SIG-M5 (cell line): ENCODE results near the gene KIAA0930.
"Not testable (repeated sequence)": the region's sequence is repeated elsewhere in the genome, so short reads cannot be mapped to it uniquely, and the experiment has no call there.

Experiments
- DNase-seq: peaks from one replicate; lab custom pipeline; 2025; lab: John Stamatoyannopoulos, UW

KIAA0930 gene

DNA sequence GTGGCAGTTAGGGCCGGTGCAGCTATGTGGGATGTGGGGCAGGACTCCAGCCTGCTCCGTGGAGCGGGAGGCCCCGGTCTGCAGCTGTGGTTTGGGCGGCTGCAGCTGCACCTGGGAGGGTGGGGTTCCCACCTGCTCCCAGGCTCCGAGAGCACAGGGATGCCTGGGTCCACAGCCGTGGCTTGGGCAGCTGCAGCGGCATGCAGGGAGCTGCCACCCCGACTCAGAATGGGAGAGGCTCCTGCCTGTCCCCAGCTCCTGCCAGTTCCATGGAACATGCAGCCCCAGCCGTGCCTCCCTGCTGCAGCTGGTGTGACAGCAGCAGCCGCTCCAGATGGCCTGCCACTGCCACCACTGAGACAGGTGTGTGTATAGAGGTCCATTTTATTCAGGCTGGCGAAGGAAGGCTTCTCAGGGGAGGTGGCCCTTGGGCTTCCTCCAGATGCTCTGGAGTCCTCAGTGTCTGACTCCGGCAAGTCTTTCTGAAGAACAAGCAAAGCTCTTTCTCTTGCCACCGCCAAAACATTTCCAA is 22.3 kb upstream of the KIAA0930 start:
- no peak for DNase-seq

- no peak for DNase-seq
Measured at GRCh38 chr22:45262195-45262930, 21.7 kb upstream of the KIAA0930 start.

GRCh38 chr22:45261407-45262088 is 20.9 kb upstream of the KIAA0930 start:
- no peak for DNase-seq

DNA sequence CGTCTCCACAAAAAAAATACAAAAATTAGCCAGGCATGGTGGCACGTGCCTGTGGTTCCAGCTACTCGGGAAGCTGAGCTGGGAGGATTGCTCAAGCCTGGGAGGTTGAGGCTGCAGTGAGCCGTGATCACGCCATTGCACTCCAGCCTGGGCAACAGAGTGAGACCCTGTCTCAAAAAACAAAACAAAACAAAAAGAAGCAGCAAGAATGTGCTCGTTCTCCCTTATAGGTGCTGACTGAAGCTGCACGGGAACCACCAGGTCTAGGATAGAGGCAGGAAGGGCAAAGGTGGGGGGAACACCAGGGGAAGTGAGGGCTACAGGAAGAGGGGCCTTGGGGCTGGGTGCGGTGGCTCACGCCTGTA is 19.7 kb upstream of the KIAA0930 start:
- not testable (repeated sequence) for DNase-seq

DNA sequence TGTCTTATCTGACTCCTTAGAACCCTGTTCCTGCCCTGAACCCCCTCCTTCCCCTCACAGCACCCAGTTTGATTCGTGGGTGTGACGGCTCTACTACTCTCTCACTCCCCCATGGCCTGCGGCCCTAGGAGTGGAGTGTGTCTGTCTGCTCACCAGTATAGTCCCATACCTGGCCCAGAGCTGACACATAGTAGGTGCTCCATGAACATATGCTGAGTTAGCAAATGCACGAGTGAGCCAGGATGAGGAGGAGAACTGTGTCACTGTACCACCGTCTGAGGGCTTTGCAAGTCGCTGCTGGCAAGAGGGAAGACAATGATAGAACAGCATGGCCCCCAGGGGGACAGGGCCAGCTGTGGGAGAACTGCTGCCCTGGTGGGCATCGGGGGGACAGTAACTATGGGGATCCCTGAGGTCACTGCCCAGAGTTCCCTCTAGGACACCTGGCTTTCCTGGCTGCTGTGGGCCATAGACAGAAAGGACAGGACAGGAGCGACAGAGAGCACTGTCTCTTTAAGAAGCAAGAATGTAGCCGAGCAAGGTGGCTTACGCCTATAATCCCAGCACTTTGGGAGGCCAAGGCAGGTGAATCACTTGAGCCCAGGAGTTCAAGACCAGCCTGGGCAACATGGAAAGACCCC is 19.2 kb upstream of the KIAA0930 start:
- no peak for DNase-seq

GRCh38 chr22:45257941-45258340 is 17.2 kb upstream of the KIAA0930 start:
- DNase-seq: not testable (repeated sequence)

DNA sequence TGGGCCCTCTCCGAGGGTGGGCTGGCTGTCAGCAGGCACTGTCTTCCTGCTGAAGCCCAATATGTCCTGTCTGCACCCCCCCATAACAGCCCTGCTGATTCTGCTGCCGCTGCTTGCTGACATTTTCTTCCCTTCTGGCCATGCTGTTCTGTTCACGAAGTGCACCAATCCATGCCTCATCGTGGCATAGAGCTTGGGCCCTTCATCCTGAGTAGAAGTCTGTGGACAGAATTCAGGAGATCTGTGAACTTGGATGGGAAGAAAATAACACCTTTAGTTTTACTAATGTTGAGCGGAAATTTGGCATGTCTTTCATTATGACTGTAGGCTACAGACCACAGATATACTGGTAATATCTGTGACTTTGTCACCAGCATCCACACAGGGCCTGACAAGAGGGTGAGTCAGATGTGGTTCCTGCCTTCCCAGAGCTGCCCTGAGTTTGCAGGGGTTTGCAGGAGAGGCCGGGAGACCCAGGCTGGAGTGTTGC is 14.1 kb upstream of the KIAA0930 start:
- no peak for DNase-seq

- no peak for DNase-seq
Measured at GRCh38 chr22:45254388-45254787, 13.7 kb upstream of the KIAA0930 start.

- DNase-seq: no peak
Measured at GRCh38 chr22:45253039-45253641, 12.4 kb upstream of the KIAA0930 start.

DNA sequence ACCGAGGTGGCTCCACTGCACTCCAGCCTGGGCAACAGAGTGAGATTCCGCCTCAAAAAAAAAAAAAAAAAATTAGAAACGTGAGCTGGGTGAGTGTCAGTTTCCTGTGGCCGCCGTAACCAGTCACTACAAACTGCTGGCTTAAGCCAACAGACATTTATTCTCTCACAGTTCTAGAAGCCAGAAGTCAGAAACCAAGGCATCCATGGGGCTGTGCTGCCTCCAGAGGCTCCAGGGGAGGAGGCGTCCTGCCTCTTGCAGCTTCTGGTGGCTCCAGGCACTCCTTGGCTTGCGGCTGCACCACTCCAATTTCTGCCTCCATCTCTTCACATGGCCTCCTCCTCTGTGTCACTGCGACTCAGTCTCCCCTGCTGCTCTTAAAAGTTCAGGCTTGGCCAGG is 11.1 kb upstream of the KIAA0930 start:
- DNase-seq: no peak

DNA sequence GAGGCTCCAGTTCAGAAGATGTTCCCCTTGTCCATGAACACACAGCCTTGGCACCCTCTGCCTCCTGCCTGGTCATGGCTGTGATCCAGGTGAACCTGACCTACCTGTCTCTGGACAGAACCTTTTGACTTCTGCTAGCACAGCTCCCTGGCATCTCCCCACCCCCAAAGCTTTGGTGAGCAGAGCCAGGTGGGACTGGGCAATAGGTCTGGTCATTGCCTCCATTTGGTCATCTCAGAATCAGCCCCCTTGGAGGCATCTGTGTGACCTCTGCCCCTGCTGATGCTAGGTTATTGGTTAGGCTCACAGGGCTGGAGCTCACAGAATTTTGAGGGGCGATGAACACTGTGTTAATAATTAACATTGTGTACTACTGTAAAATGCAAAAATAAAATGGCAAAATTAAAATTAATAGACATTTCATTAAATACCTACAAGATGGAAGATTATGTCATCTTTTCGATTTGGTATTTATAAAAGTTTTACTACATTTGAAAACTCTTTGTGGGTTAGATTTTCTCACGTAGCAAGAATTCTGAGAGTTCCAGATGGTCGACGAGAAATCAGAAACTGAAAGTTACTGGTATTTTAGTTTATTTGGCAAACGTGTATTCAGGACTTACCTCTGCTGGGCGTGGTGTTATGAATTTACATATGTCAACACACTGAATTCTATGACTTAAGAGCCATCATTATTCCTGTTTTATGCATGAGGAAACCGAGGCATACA is 8.3 kb upstream of the KIAA0930 start:
- DNase-seq: no peak

- DNase-seq: no peak
Measured at GRCh38 chr22:45246060-45246985, 5.6 kb upstream of the KIAA0930 start.

- DNase-seq: no peak
Measured at GRCh38 chr22:45244916-45245315, 4.2 kb upstream of the KIAA0930 start.

- no peak for DNase-seq
Measured at GRCh38 chr22:45242778-45243191, 2.1 kb upstream of the KIAA0930 start.

DNA sequence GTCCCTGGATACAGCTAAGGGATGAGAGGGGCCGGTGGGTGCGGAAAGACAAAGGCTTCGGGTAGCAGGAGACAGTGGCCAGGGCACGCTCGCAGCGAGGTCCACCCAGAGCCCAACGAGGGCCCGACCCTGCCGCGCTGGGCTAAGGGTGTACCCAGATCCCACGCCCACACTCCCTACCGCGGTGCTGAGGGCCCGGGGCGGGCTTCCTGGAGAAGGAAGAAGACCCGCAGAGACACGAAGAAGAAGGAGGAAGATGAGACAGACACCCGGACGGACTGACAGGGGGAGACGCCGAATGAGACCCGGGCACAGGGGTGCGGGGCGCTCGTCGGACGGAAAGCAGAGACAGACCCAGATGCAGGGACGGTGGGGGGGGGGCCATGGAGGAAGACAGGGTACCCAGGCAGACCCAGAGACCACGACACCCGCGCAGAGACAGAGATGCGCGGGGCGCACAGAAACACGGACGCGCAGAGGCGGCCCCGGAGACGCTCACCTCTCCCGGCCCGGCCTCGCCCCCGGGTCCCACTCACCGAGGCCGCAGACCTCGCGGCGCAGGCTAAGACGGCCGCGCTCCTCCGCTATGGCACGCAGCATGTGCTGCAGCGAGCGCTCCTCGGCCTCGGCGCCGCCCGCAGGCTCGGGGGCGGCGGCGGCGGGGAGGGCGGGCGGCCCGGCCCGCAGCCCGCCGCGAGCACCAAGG is 437 bp downstream of the KIAA0930 start:
- no peak for DNase-seq

GRCh38 chr22:45239681-45240051 is 1.0 kb downstream of the KIAA0930 start:
- DNase-seq: no peak

DNA sequence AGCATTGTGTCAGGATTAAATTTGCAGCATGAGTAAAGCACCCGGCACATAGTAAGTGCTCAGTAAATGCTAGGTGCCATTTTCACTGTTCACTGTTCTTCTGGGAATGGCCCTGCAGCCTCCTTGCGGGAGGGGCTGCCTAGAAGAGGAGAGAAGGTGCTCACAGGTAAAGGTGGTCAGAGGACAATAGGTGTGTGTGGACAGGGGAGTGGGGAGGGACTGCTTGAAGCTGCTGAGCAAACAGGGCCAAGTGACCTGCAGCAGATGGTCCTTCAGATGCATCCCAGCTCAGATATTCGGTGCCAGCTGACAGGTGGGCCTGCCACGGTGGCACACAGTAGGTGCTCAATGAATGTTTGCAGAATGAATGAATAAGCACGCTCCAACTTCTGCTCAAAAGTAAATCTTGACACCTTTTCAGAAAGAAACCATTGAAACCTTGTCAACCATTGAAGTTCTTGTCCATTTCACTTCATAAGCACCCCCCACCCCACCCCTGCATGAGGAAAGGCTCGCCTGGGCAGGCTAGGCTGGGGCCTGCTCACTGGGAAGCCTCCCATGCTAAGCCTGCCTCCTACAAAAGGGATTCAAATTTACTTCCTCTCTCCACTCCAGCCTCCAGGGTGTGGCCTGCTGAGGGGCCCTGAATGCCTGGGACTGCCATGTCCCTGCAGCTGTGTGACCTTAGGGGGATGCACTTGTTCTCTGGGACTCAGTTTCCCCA is 1.6 kb downstream of the KIAA0930 start:
- DNase-seq: no peak

DNA sequence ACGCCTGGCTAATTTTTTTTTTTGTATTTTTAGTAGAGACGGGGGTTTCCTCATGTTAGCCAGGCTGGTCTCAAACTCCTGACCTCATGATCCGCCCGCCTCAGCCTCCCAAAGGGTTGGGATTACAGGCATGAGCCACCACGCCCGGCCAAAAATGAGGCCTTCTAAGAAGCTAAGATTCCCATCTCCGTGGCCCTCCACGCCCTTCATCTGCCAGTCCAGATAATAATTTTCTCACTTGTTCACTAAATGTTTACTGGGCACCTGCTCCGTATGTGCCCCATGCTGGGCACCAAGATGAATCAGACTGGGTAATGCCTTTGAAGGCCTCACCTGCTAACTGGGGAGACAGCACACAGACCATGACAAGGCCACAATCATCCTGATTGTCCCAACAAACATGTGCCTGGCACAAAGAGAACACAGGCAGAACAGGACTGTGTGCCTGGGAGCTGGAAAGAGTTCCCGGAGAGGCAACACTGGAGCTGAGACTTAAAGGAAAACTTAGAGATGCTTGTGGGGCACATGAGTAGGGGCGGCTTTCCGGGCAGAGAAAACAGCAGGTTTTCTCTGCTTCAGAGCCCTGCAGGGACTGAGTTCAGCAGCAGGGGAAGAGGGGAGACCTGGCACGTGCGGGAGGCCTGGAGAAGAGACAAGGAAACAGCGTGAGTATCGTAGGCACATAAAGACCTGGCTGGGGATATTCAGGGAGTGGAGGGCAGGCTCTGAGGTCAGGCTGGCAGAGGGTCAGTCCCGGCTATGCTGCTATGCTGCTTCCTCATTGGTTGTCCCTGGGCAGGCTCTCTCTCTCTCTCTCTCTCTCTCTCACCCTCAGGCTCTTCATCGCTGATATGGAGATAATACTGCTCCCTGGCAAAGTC is 2.4 kb downstream of the KIAA0930 start:
- DNase-seq: no peak
